Activated CD4-positive, alpha-beta memory T cell treated with anti-CD3 and anti-CD28 coated beads, Interleukin-2, amount 10 ng/mL, durations not matched to agents 7 days and 5 days (primary cell): ENCODE data around the gene ZNF425. TPM values are rescaled to one million over a fixed set of nuclear protein-coding genes. Genes with fewer than 3 reads are reported as not detected.

Experiments used
- CTCF ChIA-PET: fragments of 350-600 bp; sonication (Branson Sonifier 250); formaldehyde crosslinking; loops from one replicate; lab custom pipeline; 2021; ENCODE audit warnings: antibody characterized with exemption, inconsistent platforms; lab: Charles Lee
- POLR2A ChIA-PET: fragments of 350-600 bp; sonication (Branson Sonifier 250); formaldehyde crosslinking; loops from one replicate; lab custom pipeline; 2021; ENCODE audit warnings: antibody characterized with exemption; lab: Charles Lee
- DNase-seq: peaks from one replicate; pipeline ENCODE4 v3.0.0-alpha.2; 2020
- H3K27ac Mint-ChIP-seq: one replicate; pipeline ENCODE4 v1.8.0; 2021; ENCODE audit warnings: mild to moderate bottlenecking, mixed read lengths
- H3K27me3 Mint-ChIP-seq: one replicate; pipeline ENCODE4 v1.8.0; 2021; ENCODE audit warnings: mixed read lengths
- H3K36me3 Mint-ChIP-seq: one replicate; pipeline ENCODE4 v1.8.0; 2021; ENCODE audit warnings: low read depth, mixed read lengths
- H3K4me1 Mint-ChIP-seq: one replicate; pipeline ENCODE4 v1.8.0; 2021; ENCODE audit warnings: mixed read lengths
- H3K4me3 Mint-ChIP-seq: one replicate; pipeline ENCODE4 v1.8.0; 2021; ENCODE audit warnings: mild to moderate bottlenecking, mixed read lengths
- H3K9me3 Mint-ChIP-seq: one replicate; pipeline ENCODE4 v1.8.0; 2021; ENCODE audit warnings: mixed read lengths
- total RNA-seq, 2 experiments: library from RNA; stranded (reverse); gene quantifications; one replicate each; pipeline ENCODE4 v1.2.3, GENCODE V29; 2021

ZNF425 gene
- total RNA-seq, 2 experiments from 2014 or later, result 1.1 TPM

DNA sequence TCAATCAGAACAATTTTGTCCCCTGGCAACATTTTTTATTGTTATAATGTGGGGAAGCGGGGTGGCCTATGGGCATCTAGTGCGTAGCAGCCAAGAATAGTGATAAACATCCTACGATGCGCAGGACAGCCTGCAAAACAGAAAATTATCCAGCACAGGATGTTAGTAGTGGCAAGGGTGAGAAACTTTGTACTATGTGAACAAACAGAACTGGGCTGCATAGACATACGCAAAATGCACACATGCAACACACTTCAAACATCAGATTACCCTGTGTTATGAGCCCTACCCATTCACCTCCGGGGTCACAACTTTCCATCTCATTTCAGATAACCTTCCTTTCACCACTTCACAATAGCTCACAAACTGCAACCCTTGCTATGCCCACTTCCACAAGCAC is 38.7 kb downstream of the ZNF425 start:
- H3K9me3 Mint-ChIP-seq, result peaks cover 7% of the 10 kb centered on the region
- no peak overlapping the region for H3K4me3 Mint-ChIP-seq
- peaks cover 37% of the 10 kb centered on the region for H3K36me3 Mint-ChIP-seq
- DNase-seq, result no peak
- ChIA-PET POLR2A (interaction anchor here (0.7 kb wide), 1 partner anchor 452 kb away, joined by 4 read pairs; no protein-coding TSS in a partner anchor), CTCF (interaction anchor here (2.3 to 6.1 kb wide), 3 partner anchors 21 to 82 kb away, joined by 10 to 30 read pairs (median 10); partner anchors contain the start of gene ZNF425)
- no peaks in the 10 kb centered on the region for H3K27me3 Mint-ChIP-seq
- no peak overlapping the region for H3K27ac Mint-ChIP-seq
- H3K4me1 Mint-ChIP-seq, result peaks cover 20% of the 10 kb centered on the region

DNA sequence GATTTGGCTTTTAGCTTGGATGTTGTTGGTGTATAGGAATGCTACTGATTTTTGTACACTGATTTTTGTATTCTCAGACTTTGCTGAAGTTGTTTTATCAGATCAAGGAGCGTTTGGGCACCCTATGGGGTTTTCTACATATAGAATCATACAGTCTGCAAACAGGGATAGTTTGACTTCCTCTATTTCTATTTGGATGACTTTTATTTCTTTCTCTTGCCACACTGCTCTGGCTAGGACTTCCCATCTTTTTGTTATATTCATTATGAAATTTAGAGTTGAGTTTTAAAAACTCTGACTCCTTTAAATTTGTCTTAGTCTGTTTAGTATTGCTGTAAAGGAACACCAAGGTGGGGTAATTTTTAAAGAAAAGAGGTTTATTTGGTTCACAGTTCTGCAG is 40.3 kb downstream of the ZNF425 start:
- ChIA-PET POLR2A (interaction anchor here (1.8 kb wide), 1 partner anchor 20 kb away, joined by 6 read pairs; no protein-coding TSS in a partner anchor), CTCF (interaction anchor here (1.2 to 6.1 kb wide), 2 partner anchors 20 to 80 kb away, joined by 3 to 30 read pairs; no protein-coding TSS in a partner anchor)
- H3K4me3 Mint-ChIP-seq, result no peak overlapping the region
- no peak overlapping the region for H3K27ac Mint-ChIP-seq
- H3K27me3 Mint-ChIP-seq, result no peaks in the 10 kb centered on the region
- DNase-seq, result no peak
- H3K4me1 Mint-ChIP-seq, result peaks cover 15% of the 10 kb centered on the region
- peaks cover 37% of the 10 kb centered on the region for H3K36me3 Mint-ChIP-seq
- peaks cover 7% of the 10 kb centered on the region for H3K9me3 Mint-ChIP-seq

GRCh38 chr7:149084407-149084806 is 41.7 kb downstream of the ZNF425 start:
- peaks cover 36% of the 10 kb centered on the region for H3K36me3 Mint-ChIP-seq
- H3K27me3 Mint-ChIP-seq, result no peaks in the 10 kb centered on the region
- ChIA-PET POLR2A (no interaction called here), CTCF (interaction anchor here (0.6 to 6.1 kb wide), 5 partner anchors 19 to 462 kb away, joined by 3 to 30 read pairs (median 6); no protein-coding TSS in a partner anchor)
- no peak overlapping the region for H3K4me3 Mint-ChIP-seq
- DNase-seq, result no peak
- H3K27ac Mint-ChIP-seq, result no peak overlapping the region
- H3K4me1 Mint-ChIP-seq, result peaks cover 7% of the 10 kb centered on the region
- peaks cover 7% of the 10 kb centered on the region for H3K9me3 Mint-ChIP-seq

GRCh38 chr7:149081914-149082313 is 44.2 kb downstream of the ZNF425 start:
- DNase-seq, result no peak
- ChIA-PET POLR2A (no interaction called here), CTCF (no interaction called here)
- Mint-ChIP-seq H3K27me3 (no peaks in the 10 kb centered on the region), H3K4me3 (no peak overlapping the region), H3K4me1 (peaks cover 1% of the 10 kb centered on the region), H3K36me3 (peaks cover 34% of the 10 kb centered on the region), H3K27ac (no peak overlapping the region), H3K9me3 (peaks cover 7% of the 10 kb centered on the region)

- no peak for DNase-seq
- Mint-ChIP-seq H3K4me3 (no peak overlapping the region), H3K36me3 (peaks cover 20% of the 10 kb centered on the region), H3K27ac (no peak overlapping the region), H3K4me1 (peaks cover 9% of the 10 kb centered on the region), H3K27me3 (no peaks in the 10 kb centered on the region), H3K9me3 (no peaks in the 10 kb centered on the region)
- CTCF ChIA-PET, result interaction anchor here (1.5 kb wide), 1 partner anchor 72 kb away, joined by 4 read pairs; no protein-coding TSS in a partner anchor
- POLR2A ChIA-PET, result no interaction called here
These were observed 48.5 kb downstream of the ZNF425 start for GRCh38 chr7:149077594-149077993.

- Mint-ChIP-seq H3K4me3 (no peak overlapping the region), H3K4me1 (peaks cover 9% of the 10 kb centered on the region), H3K27ac (no peak overlapping the region), H3K9me3 (no peaks in the 10 kb centered on the region), H3K27me3 (no peaks in the 10 kb centered on the region), H3K36me3 (peaks cover 26% of the 10 kb centered on the region)
- ChIA-PET CTCF (interaction anchor here (1.8 kb wide), 1 partner anchor 70 kb away, joined by 6 read pairs; no protein-coding TSS in a partner anchor), POLR2A (interaction anchor here (0.9 kb wide), 1 partner anchor 10 kb away, joined by 3 read pairs; no protein-coding TSS in a partner anchor)
- DNase-seq, result no peak
These were observed 50.8 kb downstream of the ZNF425 start for GRCh38 chr7:149075286-149075685.

DNA sequence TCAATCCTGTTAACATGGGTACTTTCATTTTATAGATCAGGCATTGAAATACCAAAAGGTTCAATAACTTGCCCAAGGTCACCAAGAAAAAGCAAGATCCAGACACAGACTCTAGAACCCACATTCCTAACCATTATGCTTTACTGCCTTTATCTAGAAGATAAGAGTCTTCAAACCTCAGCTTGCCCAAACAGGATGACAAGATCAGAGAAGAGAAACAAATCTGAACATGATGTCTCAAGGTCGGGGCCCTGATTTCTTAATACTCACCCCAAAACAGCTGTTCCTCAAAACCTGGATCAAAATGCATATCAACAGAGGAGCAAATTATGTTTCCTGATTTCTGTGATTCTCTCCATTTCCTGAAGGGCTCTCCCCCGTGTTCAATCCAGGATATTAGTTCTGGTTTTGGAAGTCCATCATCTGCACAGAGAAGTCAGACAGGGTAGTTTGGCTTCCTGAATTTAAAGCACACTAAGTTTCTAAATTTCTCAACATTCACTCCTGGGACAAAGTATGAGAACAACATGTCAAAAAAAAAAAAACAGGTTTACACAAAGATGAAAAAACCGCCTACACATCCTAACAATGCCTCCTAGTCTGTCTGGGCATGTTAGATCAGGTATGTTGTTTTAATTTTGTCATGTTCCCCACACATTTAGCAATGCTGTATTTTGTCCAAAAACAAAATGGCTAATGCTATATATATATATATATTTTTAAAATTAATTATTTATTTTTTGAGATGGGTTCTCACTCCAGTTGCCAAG is 51.8 kb downstream of the ZNF425 start:
- no peaks in the 10 kb centered on the region for H3K9me3 Mint-ChIP-seq
- H3K36me3 Mint-ChIP-seq, result peaks cover 27% of the 10 kb centered on the region
- H3K27me3 Mint-ChIP-seq, result no peaks in the 10 kb centered on the region
- no peak overlapping the region for H3K4me3 Mint-ChIP-seq
- no peak for DNase-seq
- no peak overlapping the region for H3K27ac Mint-ChIP-seq
- peaks cover 9% of the 10 kb centered on the region for H3K4me1 Mint-ChIP-seq
- POLR2A ChIA-PET, result no interaction called here
- CTCF ChIA-PET, result interaction anchor here (1.0 to 1.8 kb wide), 2 partner anchors 9 to 69 kb away, joined by 4 to 6 read pairs; no protein-coding TSS in a partner anchor

- Mint-ChIP-seq H3K4me3 (no peak overlapping the region), H3K27ac (no peak overlapping the region), H3K36me3 (peaks cover 30% of the 10 kb centered on the region), H3K9me3 (no peaks in the 10 kb centered on the region), H3K4me1 (peaks cover 8% of the 10 kb centered on the region), H3K27me3 (no peaks in the 10 kb centered on the region)
- ChIA-PET CTCF (interaction anchor here (0.7 to 1.3 kb wide), 7 partner anchors 14 to 124 kb away, joined by 3 to 5 read pairs (median 3); no protein-coding TSS in a partner anchor), POLR2A (no interaction called here)
- no peak for DNase-seq
These were observed 53.7 kb downstream of the ZNF425 start for GRCh38 chr7:149072438-149072775.

- Mint-ChIP-seq H3K9me3 (no peaks in the 10 kb centered on the region), H3K27ac (no peak overlapping the region), H3K36me3 (peaks cover 25% of the 10 kb centered on the region), H3K4me1 (peaks cover 8% of the 10 kb centered on the region), H3K4me3 (no peak overlapping the region), H3K27me3 (no peaks in the 10 kb centered on the region)
- DNase-seq, result peak; percentile 53
- ChIA-PET CTCF (interaction anchor here (0.6 to 1.3 kb wide), 7 partner anchors 13 to 124 kb away, joined by 3 to 5 read pairs (median 3); no protein-coding TSS in a partner anchor), POLR2A (no interaction called here)
These were observed 54.3 kb downstream of the ZNF425 start for GRCh38 chr7:149071641-149072437.

DNA sequence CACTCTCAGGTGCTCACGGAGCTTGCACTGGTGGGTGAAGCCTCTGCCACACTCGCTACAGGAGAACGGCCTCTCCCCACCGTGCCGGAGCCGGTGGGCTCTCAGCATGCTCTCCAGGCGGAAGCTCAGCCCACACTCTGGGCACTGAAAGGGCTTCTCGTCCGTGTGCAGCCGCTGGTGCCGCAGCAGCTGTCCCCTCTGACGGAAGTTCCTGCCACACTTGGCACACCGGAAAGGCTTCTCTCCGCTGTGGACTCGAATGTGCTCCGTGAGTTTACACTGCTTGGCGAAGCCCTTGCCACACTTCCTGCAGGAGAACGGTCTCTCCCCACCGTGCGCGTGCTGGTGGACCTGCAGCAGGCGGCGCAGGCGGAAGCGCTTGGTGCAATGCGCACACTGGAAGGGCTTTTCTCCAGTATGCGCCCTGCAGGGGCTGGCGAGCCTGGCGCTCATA is 54.9 kb downstream of the ZNF425 start:
- Mint-ChIP-seq H3K36me3 (peaks cover 22% of the 10 kb centered on the region), H3K4me3 (no peak overlapping the region), H3K27ac (no peak overlapping the region), H3K27me3 (no peaks in the 10 kb centered on the region), H3K4me1 (peaks cover 6% of the 10 kb centered on the region), H3K9me3 (no peaks in the 10 kb centered on the region)
- ChIA-PET POLR2A (no interaction called here), CTCF (interaction anchor here (0.6 to 1.7 kb wide), 3 partner anchors 54 to 56 kb away, joined by 3 to 7 read pairs (median 3); partner anchors contain the start of gene ZNF425)
- DNase-seq, result no peak

DNA sequence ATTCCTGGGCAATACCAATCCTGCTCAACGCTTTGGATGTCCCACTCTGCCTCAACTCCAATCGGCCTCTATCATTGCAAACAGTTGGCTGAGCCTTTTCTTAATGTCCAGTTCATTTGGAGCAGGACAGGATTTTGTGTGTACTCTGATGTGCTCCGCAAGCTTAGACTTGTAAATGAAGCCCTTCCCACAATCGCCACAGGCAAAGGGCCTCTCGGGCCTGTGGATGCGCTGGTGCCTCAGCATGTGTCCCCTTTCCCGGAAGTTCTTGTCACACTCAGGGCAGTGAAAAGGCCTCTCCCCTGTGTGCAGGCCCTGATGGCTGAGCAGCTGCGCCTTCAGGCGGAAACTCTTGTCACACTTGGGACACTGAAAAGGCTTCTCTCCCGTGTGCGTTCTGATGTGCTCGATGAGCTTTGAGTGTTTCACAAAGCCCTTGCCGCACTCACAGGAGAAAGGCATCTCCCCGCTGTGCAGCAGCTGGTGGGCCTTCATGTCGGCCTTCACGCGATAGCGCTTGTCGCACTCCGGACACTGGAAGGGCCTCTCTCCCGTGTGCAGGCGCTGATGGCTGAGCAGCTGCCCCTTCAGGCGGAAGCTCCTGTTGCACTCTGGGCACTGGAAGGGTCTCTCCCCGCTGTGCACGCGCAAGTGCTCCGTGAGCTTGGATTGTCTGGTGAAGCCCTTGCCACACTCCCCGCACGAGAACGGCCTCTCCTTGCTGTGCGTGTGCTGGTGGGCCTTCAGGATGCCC is 55.6 kb downstream of the ZNF425 start:
- H3K4me3 Mint-ChIP-seq, result no peak overlapping the region
- H3K27ac Mint-ChIP-seq, result no peak overlapping the region

DNA sequence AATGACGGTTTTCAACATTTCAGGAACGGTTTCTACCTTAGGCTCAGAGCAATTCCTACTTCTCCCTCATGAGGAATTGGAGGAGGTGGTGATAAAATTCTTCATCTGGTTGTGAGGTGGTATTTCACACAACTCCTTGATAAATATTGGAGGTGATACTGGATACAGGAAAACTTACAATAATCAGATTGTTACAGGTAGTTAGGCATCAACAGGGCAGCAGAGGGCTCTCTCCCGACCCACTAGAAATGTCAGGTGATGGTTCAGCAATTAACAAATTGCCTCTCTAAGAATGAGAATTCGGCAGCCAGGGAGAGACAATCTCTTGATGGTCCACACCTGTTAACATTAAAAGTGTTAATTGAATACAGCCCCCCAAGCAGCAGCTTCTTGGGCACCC is 58.3 kb downstream of the ZNF425 start:
- Mint-ChIP-seq H3K27me3 (no peaks in the 10 kb centered on the region), H3K36me3 (peaks cover 17% of the 10 kb centered on the region), H3K4me3 (no peak overlapping the region), H3K4me1 (peaks cover 15% of the 10 kb centered on the region), H3K9me3 (no peaks in the 10 kb centered on the region), H3K27ac (peak overlapping the region; percentile 9)
- DNase-seq, result no peak
- ChIA-PET POLR2A (no interaction called here), CTCF (interaction anchor here (0.9 to 4.0 kb wide), 3 partner anchors 58 to 62 kb away, joined by 3 to 72 read pairs (median 6); partner anchors contain the start of gene ZNF425)

More for the DNA sequence above, 55.6 kb downstream of the ZNF425 start:
- H3K27me3 Mint-ChIP-seq, result no peaks in the 10 kb centered on the region
- peaks cover 9% of the 10 kb centered on the region for H3K4me1 Mint-ChIP-seq
- CTCF ChIA-PET, result interaction anchor here (1.7 kb wide), 1 partner anchor 55 kb away, joined by 7 read pairs; the partner anchor contains the start of gene ZNF425
- POLR2A ChIA-PET, result no interaction called here
- H3K9me3 Mint-ChIP-seq, result no peaks in the 10 kb centered on the region
- no peak for DNase-seq
- peaks cover 22% of the 10 kb centered on the region for H3K36me3 Mint-ChIP-seq
